UCSD-AML1 (cell line): ENCODE results near the gene RBM33.

Experiments used
- DNase-seq: peaks from one replicate; lab custom pipeline; 2025; ENCODE audit not compliant: unreplicated experiment; lab: John Stamatoyannopoulos, UW

Gene RBM33

DNA sequence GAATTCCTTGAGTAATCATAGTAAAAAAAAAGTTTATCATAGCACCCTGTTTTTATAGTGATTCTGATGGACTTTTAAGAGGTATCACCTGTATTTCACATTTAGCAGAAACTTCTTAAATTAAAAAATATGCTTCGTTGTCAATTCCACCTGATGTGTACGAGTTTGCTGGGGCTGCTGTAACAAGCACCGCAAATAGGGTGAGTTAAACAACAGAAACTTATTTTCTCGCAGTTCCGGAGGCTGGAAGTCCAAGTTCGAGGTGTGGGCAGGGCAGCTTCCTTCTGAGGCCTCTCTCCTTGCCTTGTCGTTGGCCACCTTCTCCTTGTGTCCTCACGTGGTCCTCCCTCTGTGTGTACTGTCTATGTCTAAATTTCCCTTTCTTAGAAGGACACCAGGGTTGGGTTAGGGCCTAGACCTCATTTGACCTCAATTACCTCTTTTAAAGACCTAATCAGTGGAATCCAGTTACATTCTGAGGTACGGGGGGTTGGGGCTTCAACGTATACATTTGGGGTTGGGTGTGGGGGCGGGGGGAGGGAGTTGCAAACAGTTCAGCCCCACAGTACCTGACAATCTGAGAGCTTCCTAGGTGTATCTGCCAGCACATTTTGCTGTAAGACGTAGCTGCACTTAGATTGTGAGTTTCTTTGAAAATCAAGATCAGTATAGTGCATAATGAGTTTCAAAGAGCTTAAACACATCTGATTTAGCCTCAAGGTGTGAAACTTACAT, 72.7 kb downstream of the RBM33 start:
- no peak for DNase-seq

DNA sequence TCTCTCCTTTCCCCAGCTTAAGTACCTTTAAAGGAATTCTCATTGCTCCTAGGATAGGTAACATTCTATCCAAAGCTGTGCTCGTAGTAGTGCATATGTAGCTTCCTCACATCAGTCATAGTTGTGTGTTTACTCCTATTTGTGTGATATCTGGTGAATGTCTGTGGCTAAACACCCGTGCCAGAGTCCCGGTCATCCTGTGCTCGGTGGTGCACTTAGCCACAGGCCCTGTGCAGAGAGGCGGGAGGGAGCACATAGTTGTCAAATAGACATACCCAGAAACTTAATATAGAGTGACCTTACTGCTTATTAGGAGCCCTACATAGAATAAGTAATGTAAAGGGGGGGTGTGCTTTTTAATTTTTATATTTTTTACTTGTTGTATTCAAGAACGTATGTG, 76.6 kb downstream of the RBM33 start:
- DNase-seq: no peak

DNA sequence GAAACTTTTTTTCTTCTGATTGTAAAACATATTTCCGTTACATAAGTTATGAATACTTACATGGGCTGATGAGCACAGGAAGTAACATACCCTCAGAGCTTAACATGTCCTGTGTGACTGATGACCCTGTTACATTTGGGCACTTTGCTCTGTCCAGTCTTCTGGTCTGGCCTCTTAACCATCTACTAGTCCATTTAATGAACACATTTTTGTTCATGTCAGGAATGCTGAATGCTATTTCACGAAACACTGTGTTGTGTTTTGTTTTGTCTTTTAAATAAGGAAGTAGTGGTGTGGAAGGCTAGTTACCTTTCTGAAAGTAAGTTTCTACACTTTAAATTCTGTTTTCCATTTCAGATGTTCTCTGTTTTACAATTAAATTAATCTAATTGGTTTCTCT, 77.7 kb downstream of the RBM33 start:
- DNase-seq: no peak

DNA sequence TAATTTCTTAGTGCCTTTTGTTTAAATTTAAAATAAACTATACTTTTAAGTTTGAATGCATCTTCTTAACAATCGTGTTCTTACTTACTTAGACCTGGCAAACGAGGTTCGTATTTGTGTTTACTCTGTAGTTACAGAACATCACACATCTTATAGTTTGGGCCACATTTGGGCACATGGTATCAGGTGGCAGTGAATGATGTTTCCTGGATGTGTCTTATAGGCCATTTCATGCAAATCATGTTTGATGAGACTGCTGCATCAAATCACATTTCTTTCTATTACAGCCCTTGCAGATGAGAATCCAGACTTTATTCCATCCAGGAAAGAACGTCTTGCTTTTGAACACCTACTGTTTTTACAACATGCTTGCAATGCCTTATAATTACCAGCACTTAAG, 78.5 kb downstream of the RBM33 start:
- DNase-seq: no peak

- no peak for DNase-seq
These were observed 80.0 kb downstream of the RBM33 start for GRCh38 chr7:155724327-155725005.

- DNase-seq: no peak
These were observed 80.5 kb downstream of the RBM33 start for GRCh38 chr7:155725006-155725355.

GRCh38 chr7:155727616-155728015, 83.2 kb downstream of the RBM33 start:
- DNase-seq: no peak

DNA sequence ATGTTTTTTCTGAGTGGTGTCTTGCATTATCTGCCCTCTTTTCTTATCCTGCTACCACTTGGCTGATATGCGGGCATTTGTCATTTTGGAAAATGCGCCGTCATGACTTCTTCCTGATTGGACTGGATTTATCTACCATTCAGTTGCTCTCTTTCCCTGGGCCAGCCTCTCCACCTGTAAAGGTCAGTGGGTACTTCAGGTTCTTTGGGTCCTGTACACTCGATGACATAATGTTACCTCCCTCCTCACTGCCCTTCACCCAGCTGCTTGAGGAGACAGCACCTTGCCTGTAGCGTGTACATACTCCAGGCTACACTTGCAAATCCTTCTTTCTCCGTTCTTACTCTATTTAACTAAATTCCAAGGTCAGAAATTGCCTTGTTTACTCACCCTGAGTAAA, 83.7 kb downstream of the RBM33 start:
- no peak for DNase-seq

DNA sequence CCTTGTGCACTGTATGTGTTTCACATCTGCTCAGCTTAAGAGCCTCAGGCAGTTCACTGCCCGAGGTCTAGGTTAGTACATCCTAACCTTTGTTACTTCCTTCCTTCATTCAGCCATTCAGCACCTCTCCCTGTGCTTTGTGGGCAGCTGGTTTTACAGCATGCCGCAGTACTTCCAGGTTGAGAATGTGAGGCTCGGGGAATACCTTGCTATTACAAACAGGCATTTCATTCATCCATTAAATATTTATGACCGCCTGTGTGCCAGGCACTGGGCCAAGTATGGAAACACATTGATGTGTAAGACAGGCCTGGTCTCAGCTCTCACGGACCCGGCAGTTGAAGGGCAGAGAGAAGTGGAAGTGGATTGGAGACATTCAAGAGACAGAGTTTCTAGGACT, 85.4 kb downstream of the RBM33 start:
- no peak for DNase-seq

DNA sequence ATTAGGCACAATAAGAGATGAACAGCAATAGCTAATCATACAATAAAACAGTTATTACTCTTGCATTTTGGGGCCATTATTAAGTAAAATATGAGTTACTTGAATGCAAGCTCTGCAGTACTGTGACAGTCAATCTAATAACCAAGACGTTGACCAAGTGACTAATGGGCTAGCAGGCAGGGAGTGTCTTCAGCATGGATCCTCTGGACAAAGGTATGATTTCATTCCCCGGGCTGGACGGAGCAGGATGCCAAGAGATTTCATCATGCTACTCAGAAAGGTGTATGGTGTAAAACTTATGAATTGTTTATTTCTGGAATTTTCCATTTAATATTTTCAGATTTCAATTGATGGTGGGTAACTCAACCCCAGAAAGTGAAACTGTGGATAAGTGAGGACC, 86.9 kb downstream of the RBM33 start:
- DNase-seq: no peak

GRCh38 chr7:155731871-155732270, 87.4 kb downstream of the RBM33 start:
- no peak for DNase-seq

DNA sequence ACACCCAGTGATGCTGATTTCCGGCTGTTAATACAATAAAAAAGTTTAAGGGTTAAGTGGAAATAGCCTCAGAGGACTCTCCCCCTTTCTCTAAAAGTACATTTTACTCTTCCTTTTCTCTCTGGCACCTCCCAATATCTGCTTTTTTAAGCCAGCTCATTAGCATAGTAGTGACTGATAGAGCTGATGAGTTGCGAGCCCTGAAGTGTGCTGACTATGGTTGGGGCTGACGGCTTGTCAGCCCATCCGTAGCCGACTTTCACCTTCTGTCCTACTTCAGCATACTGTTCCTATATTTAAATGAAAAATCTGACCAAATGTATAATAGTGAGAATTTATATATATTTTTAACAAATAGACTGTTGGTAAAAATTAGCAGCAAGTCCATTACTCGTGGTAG, 87.8 kb downstream of the RBM33 start:
- DNase-seq: no peak

GRCh38 chr7:155733582-155734444, 89.4 kb downstream of the RBM33 start:
- DNase-seq: no peak

DNA sequence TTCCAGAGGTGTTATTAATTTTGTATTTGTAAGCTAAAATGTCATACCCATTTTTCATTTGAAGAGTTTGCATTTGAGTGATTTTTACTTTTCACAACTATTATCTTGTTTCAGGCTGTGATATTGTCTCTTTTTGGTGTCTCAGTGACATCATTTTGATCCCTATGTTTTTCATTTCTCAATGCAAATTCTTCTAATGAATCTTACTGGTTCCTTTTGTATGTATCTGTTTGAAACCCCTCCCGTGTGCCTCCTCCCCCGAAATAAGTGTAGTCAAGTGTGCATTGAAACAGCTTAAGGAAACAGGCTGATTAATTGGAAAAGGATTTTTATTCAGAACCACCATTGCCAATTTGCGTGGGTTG, 90.0 kb downstream of the RBM33 start:
- DNase-seq: no peak

GRCh38 chr7:155735442-155736115, 91.1 kb downstream of the RBM33 start:
- DNase-seq: no peak

GRCh38 chr7:155737590-155737989, 93.1 kb downstream of the RBM33 start:
- DNase-seq: no peak

GRCh38 chr7:155738104-155738503, 93.6 kb downstream of the RBM33 start:
- DNase-seq: no peak

GRCh38 chr7:155738652-155739537, 94.4 kb downstream of the RBM33 start:
- peak; percentile 43 for DNase-seq

GRCh38 chr7:155739538-155740143, 95.2 kb downstream of the RBM33 start:
- DNase-seq: no peak

DNA sequence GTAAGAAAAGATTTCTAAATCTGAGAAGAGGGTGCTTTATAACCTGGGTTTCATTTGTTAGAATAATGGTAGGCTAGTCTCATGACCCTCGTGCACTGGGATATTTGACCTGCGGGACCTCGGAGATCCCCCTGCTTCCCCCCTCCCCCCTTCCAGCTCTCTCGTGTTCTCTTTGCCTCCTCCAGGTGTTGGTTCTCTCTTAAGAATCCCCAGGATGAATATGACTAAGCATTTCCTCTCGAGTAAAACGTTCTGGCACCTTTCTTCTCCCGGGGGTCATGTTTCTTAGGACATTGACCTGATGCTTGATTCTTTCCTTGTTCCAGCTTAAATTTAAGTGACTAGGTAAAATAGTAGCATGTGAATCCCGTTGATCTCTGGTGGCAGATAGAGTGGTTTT, 96.6 kb downstream of the RBM33 start:
- no peak for DNase-seq
